ENCODE results near the gene VAC14. TPM values are rescaled to one million over a fixed set of nuclear protein-coding genes. Genes with fewer than 3 reads are reported as not detected.

Gene VAC14
- total and polyA plus RNA-seq, 2 experiments from 2014 or later: 42.3 to 77.7 TPM

- no peaks in the 10 kb centered on the region for H3K36me3 Mint-ChIP-seq (ENCODE audit: low read depth)
- no peak for ATAC-seq
- no peaks in the 10 kb centered on the region for H3K36me3 ChIP-seq (ENCODE audit: insufficient read depth)
- 0 out of 2 replicates have a peak overlapping the region, but pooled peaks have one; percentile 9 for H3K27ac Mint-ChIP-seq
- H3K27me3 ChIP-seq (ENCODE audit: insufficient read depth): no peaks in the 10 kb centered on the region
- H4K20me1 ChIP-seq (replicated peaks; ENCODE audit: insufficient read depth): no peaks in the 10 kb centered on the region
- no peak overlapping the region for H3K4me2 ChIP-seq
- no peaks in the 10 kb centered on the region; the same call in 2 of the 3 replicates for H3K9me3 Mint-ChIP-seq
- peaks cover 20% of the 10 kb centered on the region for H3K4me1 ChIP-seq (ENCODE audit: insufficient read depth)
- peaks cover 14% of the 10 kb centered on the region for H3K4me1 Mint-ChIP-seq
- no peak for DNase-seq (ENCODE audit: low spot score)
- H3K27ac ChIP-seq (ENCODE audit: low read depth): no peak overlapping the region
- peak in 1 of 2 experiments; percentile 9; a peak in 1 of 4 replicates for TF ChIP-seq CTCF (conservative IDR thresholded peaks at IDR 0.05; ENCODE audit: low read depth in 2 of 2)
- TF ChIP-seq ZNF114 (CRISPR knock-in tag; IDR thresholded peaks at IDR 0.05): no peak
- H3F3A ChIP-seq (replicated peaks; ENCODE audit: low read depth): no peaks in the 10 kb centered on the region
- H3K9me2 ChIP-seq (ENCODE audit: insufficient read depth): no peaks in the 10 kb centered on the region
- no peak overlapping the region for H3K4me3 ChIP-seq
- H3K79me2 ChIP-seq (replicated peaks; ENCODE audit: insufficient read depth): peaks cover 3% of the 10 kb centered on the region; the same call in 1 of the 2 replicates
- H3K4me3 Mint-ChIP-seq: no peak overlapping the region
- no peaks in the 10 kb centered on the region for H3K27me3 Mint-ChIP-seq (ENCODE audit: insufficient read depth, low read depth, poor library complexity)
- no peak overlapping the region for H2AFZ ChIP-seq
Observed at GRCh38 chr16:70638814-70639792, 161.9 kb downstream of the VAC14 start.

Other genes starting within 250 kb of the VAC14 start
- 4.6 and 6.6 TPM in 2 replicates for gene IL34, start 154.6 kb downstream of the VAC14 start, total RNA-seq (2014; rRNA removed; shearing (Covaris generic))
- 3.1 and 4.3 TPM in 2 replicates for gene IL34, start 154.6 kb downstream of the VAC14 start, polyA plus RNA-seq (2016; fragmentation: Nextera tagmentation; extraction: Ambion mirVana)
- gene MTSS2, start 115.1 kb downstream of the VAC14 start, total RNA-seq (2014; rRNA removed; shearing (Covaris generic)): 16.5 and 19.6 TPM in 2 replicates
- 1.6 and 1.9 TPM in 2 replicates for gene MTSS2, start 115.1 kb downstream of the VAC14 start, polyA plus RNA-seq (2016; fragmentation: Nextera tagmentation; extraction: Ambion mirVana)

Data from GM23338 (cell line).